WTC11 (cell line): ENCODE measurements around the gene RXRB. TPM values are rescaled to one million over a fixed set of nuclear protein-coding genes. Genes with fewer than 3 reads are reported as not detected.

ENCODE experiments used
- ATAC-seq: fragments of 200-7000 bp; cut with Tn5 transposase; 2 replicates; pipeline ENCODE4 v1.10.0; 2021; ENCODE audit warnings: mild to moderate bottlenecking, moderate library complexity
- CTCF ChIA-PET: fragments of 300-600 bp; sonication (Branson Sonifier 250); formaldehyde crosslinking; loops from one replicate; lab custom pipeline; 2021; ENCODE audit warnings: antibody characterized with exemption; lab: Charles Lee
- POLR2A ChIA-PET: fragments of 350-600 bp; sonication (Branson Sonifier 250); formaldehyde crosslinking; loops from one replicate; lab custom pipeline; 2021; ENCODE audit warnings: antibody characterized with exemption; lab: Charles Lee
- DNase-seq: peaks from one replicate; pipeline ENCODE4 v3.0.0; 2021; ENCODE audit warnings: low spot score
- H3K27ac Mint-ChIP-seq: 2 replicates; pipeline ENCODE4 v1.8.0; 2021; ENCODE audit warnings: mixed read lengths
- H3K27me3 Mint-ChIP-seq: 2 replicates; pipeline ENCODE4 v1.8.0; 2021; ENCODE audit warnings: low read depth, mild to moderate bottlenecking, moderate library complexity, mixed read lengths
- H3K36me3 Mint-ChIP-seq: 2 replicates; pipeline ENCODE4 v1.8.0; 2021; ENCODE audit warnings: mixed read lengths
- H3K4me1 Mint-ChIP-seq: 2 replicates; pipeline ENCODE4 v1.8.0; 2022; ENCODE audit warnings: mixed read lengths
- H3K4me3 Mint-ChIP-seq: 2 replicates; pipeline ENCODE4 v1.8.0; 2021; ENCODE audit warnings: mild to moderate bottlenecking, moderate library complexity, mixed read lengths
- H3K9me3 Mint-ChIP-seq: 2 replicates; pipeline ENCODE4 v1.8.0; 2021; ENCODE audit warnings: mixed read lengths
- CDX4 ChIP-seq: fragments of 250-450 bp; sonication (Bioruptor Pico); IDR thresholded peaks from 2 replicates; pipeline ENCODE4 v1.9.0; 2021; ENCODE audit warnings: moderate library complexity, mild to moderate bottlenecking, inconsistent platforms, borderline replicate concordance
- E2F1 ChIP-seq: sonication (generic); formaldehyde crosslinking; IDR thresholded peaks from 2 replicates; pipeline ENCODE4 v1.8.0; 2022; ENCODE audit warnings: mild to moderate bottlenecking, missing genetic modification reagents
- ETV6 ChIP-seq: sonication (generic); formaldehyde crosslinking; IDR thresholded peaks from 2 replicates; pipeline ENCODE4 v1.8.1; 2022; ENCODE audit warnings: mild to moderate bottlenecking, missing genetic modification reagents
- FOXP1 ChIP-seq: sonication (generic); formaldehyde crosslinking; IDR thresholded peaks from 2 replicates; pipeline ENCODE4 v1.8.0; 2022; ENCODE audit warnings: missing genetic modification reagents, mild to moderate bottlenecking, moderate library complexity, borderline replicate concordance
- GRHL2 ChIP-seq: fragments of 250-450 bp; sonication (Bioruptor Pico); IDR thresholded peaks from 2 replicates; pipeline ENCODE4 v1.8.0; 2022; ENCODE audit warnings: mild to moderate bottlenecking, moderate library complexity; ENCODE audit not compliant: insufficient replicate concordance, severe bottlenecking
- MLX ChIP-seq: sonication (generic); formaldehyde crosslinking; IDR thresholded peaks from 2 replicates; pipeline ENCODE4 v1.8.1; 2023; ENCODE audit warnings: mild to moderate bottlenecking, missing genetic modification reagents, moderate library complexity
- MXD4 ChIP-seq: fragments of 250-450 bp; sonication (Bioruptor Pico); IDR thresholded peaks from 2 replicates; pipeline ENCODE4 v1.8.0; 2021; ENCODE audit warnings: mild to moderate bottlenecking, moderate library complexity, borderline replicate concordance
- RELA ChIP-seq: sonication (generic); formaldehyde crosslinking; IDR thresholded peaks from 2 replicates; pipeline ENCODE4 v1.8.1; 2022; ENCODE audit warnings: missing genetic modification reagents, mild to moderate bottlenecking, borderline replicate concordance
- SMAD3 ChIP-seq: sonication (generic); formaldehyde crosslinking; IDR thresholded peaks from 2 replicates; pipeline ENCODE4 v1.8.0; 2022; ENCODE audit warnings: missing genetic modification reagents, mild to moderate bottlenecking, borderline replicate concordance
- SP1 ChIP-seq: sonication (generic); formaldehyde crosslinking; conservative IDR thresholded peaks from 2 replicates; pipeline ENCODE4 v1.8.1; 2022; ENCODE audit warnings: missing genetic modification reagents
- ZBTB43 ChIP-seq: sonication (generic); formaldehyde crosslinking; IDR thresholded peaks from 2 replicates; pipeline ENCODE4 v1.8.1; 2023; ENCODE audit warnings: mild to moderate bottlenecking, missing genetic modification reagents
- ZNF138 ChIP-seq: sonication (generic); formaldehyde crosslinking; conservative IDR thresholded peaks from 2 replicates; pipeline ENCODE4 v1.8.1; 2022; ENCODE audit warnings: mild to moderate bottlenecking, moderate library complexity, missing genetic modification reagents
- ZNF512 ChIP-seq: sonication (generic); formaldehyde crosslinking; IDR thresholded peaks from 2 replicates; pipeline ENCODE4 v1.8.1; 2022; ENCODE audit warnings: missing genetic modification reagents, borderline replicate concordance
- total RNA-seq: library from RNA; stranded (reverse); gene quantifications from 3 replicates; pipeline ENCODE4 v1.2.3, GENCODE V29; 2021

RXRB gene
- total RNA-seq, 1 experiment from 2014 or later: 24.5 TPM

GRCh38 chr6:33167374-33168283 lies 32.8 kb downstream of the RXRB start (continued):
- TF ChIP-seq MLX (CRISPR knock-in tag) (no peak), SP1 (CRISPR knock-in tag) (no peak), ZNF138 (CRISPR knock-in tag) (no peak), RELA (CRISPR knock-in tag) (no peak), FOXP1 (CRISPR knock-in tag) (no peak), MXD4 (CRISPR knock-in tag) (no peak)

GRCh38 chr6:33166811-33167210 lies 33.7 kb downstream of the RXRB start:
- CTCF ChIA-PET: no interaction called here
- Mint-ChIP-seq H3K9me3 (no peaks in the 10 kb centered on the region), H3K27me3 (peaks cover 15% of the 10 kb centered on the region), H3K36me3 (no peaks in the 10 kb centered on the region), H3K27ac (no peak overlapping the region), H3K4me1 (peaks cover 9% of the 10 kb centered on the region), H3K4me3 (no peak overlapping the region)
- POLR2A ChIA-PET: no interaction called here
- DNase-seq: no peak
- ATAC-seq: no peak
- no peak for TF ChIP-seq ZNF512 (CRISPR knock-in tag)
- no peak for TF ChIP-seq E2F1 (CRISPR knock-in tag)
- no peak for TF ChIP-seq SP1 (CRISPR knock-in tag)
- TF ChIP-seq CDX4 (CRISPR knock-in tag): no peak

- ATAC-seq: no peak
- Mint-ChIP-seq H3K36me3 (no peaks in the 10 kb centered on the region), H3K4me1 (peaks cover 13% of the 10 kb centered on the region)
- no peak for TF ChIP-seq ZBTB43 (CRISPR knock-in tag)
- no peak for TF ChIP-seq ETV6 (CRISPR knock-in tag)
- TF ChIP-seq SMAD3: no peak
- no peak for TF ChIP-seq GRHL2 (CRISPR knock-in tag)
- no peak for TF ChIP-seq FOXP1 (CRISPR knock-in tag)
- TF ChIP-seq, all 79 proteins: peak for 0
- H3K27ac Mint-ChIP-seq: no peak overlapping the region
- DNase-seq: no peak
- peaks cover 20% of the 10 kb centered on the region for H3K27me3 Mint-ChIP-seq
- H3K9me3 Mint-ChIP-seq: no peaks in the 10 kb centered on the region
- ChIA-PET CTCF (no interaction called here), POLR2A (no interaction called here)
- H3K4me3 Mint-ChIP-seq: no peak overlapping the region
Measured at GRCh38 chr6:33166363-33166762, 34.1 kb downstream of the RXRB start.
